PFSK-1 (cell line): ENCODE results near the gene RALA.

Experiments used
- FOXP2 ChIP-seq: optimal IDR thresholded peaks from 2 replicates; pipeline ENCODE3; 2011; ENCODE audit warnings: borderline replicate concordance, control low read depth, inconsistent platforms; ENCODE audit not compliant: insufficient read depth; ENCODE audit errors: extremely low read length, extremely low read depth
- POLR2AphosphoS5 ChIP-seq: IDR thresholded peaks from 2 replicates; pipeline ENCODE4 v1.6.1; 2012; ENCODE audit warnings: low read depth, mild to moderate bottlenecking, control low read depth, low read length, moderate library complexity
- SIN3A ChIP-seq: IDR thresholded peaks from 2 replicates; pipeline ENCODE4 v1.6.1; 2012; ENCODE audit warnings: mild to moderate bottlenecking, low read length, moderate library complexity, borderline replicate concordance; ENCODE audit not compliant: insufficient read depth
- TAF1 ChIP-seq: IDR thresholded peaks from 2 replicates; pipeline ENCODE4 v1.6.1; 2012; ENCODE audit warnings: low read length, control low read depth, borderline replicate concordance; ENCODE audit not compliant: insufficient read depth
- TF ChIP-seq, protein P1 (sequence below), 2 experiments: IDR thresholded peaks; 2 replicates each; pipeline versions ENCODE4 v1.6.1 to v1.8.0; 2011 to 2012; ENCODE audit warnings: low read depth in 2 of 2, low read length in 2 of 2, control low read depth in 1 of 2, inconsistent platforms in 1 of 2, mild to moderate bottlenecking in 1 of 2, moderate library complexity in 1 of 2; ENCODE audit not compliant: insufficient read depth in 1 of 2

Gene RALA

DNA sequence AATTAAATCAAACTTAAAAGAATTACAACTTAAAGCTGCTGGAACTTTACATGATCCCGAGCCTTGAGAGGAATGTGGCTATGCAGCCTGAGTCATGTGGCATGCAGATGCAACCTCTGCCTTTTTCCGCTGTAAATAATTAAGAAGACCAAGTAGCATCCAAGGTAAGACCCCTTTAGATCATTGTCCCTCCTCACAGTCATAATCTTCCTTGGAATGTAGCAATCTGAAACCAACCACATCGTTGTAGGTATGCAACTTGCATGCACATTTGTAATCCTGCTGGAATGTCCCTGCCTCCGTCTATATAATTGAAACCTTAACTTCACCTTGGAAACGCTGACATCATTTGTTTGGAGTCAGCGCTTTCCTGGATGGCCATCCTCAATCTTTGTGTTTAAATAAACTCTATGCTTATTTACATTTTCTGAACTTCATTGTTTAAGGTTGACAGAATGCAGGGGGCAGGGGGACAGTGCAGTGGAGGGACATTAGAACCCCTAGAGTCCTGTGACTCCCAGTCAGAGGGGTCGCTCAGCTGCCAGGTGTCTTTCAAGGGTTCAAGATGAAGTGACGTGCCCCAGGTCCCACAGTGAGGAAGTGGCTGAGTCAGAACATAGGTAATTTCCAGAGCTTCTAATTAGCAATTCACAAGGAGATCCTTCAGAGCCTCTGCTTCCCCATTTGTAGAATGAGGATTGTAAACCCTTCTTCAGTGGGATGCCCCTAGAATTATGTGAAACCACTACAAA lies 110.7 kb downstream of the RALA start:
- TF ChIP-seq FOXP2 (no peak), TAF1 (no peak), SIN3A (no peak), POLR2AphosphoS5 (no peak)
- TF ChIP-seq, protein P1, sequence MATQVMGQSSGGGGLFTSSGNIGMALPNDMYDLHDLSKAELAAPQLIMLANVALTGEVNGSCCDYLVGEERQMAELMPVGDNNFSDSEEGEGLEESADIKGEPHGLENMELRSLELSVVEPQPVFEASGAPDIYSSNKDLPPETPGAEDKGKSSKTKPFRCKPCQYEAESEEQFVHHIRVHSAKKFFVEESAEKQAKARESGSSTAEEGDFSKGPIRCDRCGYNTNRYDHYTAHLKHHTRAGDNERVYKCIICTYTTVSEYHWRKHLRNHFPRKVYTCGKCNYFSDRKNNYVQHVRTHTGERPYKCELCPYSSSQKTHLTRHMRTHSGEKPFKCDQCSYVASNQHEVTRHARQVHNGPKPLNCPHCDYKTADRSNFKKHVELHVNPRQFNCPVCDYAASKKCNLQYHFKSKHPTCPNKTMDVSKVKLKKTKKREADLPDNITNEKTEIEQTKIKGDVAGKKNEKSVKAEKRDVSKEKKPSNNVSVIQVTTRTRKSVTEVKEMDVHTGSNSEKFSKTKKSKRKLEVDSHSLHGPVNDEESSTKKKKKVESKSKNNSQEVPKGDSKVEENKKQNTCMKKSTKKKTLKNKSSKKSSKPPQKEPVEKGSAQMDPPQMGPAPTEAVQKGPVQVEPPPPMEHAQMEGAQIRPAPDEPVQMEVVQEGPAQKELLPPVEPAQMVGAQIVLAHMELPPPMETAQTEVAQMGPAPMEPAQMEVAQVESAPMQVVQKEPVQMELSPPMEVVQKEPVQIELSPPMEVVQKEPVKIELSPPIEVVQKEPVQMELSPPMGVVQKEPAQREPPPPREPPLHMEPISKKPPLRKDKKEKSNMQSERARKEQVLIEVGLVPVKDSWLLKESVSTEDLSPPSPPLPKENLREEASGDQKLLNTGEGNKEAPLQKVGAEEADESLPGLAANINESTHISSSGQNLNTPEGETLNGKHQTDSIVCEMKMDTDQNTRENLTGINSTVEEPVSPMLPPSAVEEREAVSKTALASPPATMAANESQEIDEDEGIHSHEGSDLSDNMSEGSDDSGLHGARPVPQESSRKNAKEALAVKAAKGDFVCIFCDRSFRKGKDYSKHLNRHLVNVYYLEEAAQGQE (IDR thresholded peaks at IDR 0.05; ENCODE audit: insufficient read depth in 1 of 2, low read depth in 2 of 2, low read length in 2 of 2), result no peak

DNA sequence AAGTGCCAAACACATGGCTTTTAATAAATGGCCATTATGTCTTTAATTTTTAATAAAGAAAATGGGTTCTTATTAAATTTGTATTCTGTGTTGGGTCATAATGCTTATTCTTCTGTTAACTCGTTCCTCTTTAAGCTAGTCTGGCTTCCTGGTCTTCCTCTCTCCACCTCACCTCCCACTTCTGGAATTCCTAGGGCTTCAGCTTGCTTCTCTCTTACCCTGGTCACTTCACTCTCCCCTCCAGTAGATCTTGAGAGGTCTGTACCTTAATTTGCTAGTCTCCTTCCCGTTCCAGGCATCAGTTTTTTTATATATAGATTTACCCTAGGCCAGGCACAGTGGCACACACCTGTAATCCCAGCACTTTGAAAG lies 111.2 kb downstream of the RALA start:
- TF ChIP-seq TAF1 (no peak), POLR2AphosphoS5 (no peak), FOXP2 (no peak), SIN3A (no peak)
- TF ChIP-seq, protein P1 (IDR thresholded peaks at IDR 0.05; ENCODE audit: insufficient read depth in 1 of 2, low read depth in 2 of 2, low read length in 2 of 2), result no peak

DNA sequence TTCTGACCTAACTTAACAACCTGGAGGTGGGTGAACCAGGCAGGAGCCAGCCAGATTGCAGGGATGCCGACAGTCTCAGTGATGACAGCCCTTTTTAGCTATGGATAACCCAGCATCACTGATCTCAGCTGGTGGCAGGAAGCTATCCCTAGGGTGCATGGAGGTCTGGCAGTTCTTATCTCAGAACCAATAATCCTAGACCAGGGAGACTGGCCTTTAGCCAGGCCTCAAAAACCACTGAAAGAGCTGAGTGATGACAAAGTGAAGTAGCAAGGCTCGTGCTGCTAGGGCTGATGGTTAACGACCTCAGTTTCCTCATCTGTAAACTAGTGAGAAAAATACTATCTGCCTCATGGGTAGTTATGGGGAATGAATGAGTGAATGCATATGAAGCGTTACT lies 112.5 kb downstream of the RALA start:
- TF ChIP-seq TAF1 (no peak), FOXP2 (no peak), POLR2AphosphoS5 (no peak), SIN3A (no peak)
- TF ChIP-seq, protein P1 (IDR thresholded peaks at IDR 0.05; ENCODE audit: insufficient read depth in 1 of 2, low read depth in 2 of 2, low read length in 2 of 2), result no peak

DNA sequence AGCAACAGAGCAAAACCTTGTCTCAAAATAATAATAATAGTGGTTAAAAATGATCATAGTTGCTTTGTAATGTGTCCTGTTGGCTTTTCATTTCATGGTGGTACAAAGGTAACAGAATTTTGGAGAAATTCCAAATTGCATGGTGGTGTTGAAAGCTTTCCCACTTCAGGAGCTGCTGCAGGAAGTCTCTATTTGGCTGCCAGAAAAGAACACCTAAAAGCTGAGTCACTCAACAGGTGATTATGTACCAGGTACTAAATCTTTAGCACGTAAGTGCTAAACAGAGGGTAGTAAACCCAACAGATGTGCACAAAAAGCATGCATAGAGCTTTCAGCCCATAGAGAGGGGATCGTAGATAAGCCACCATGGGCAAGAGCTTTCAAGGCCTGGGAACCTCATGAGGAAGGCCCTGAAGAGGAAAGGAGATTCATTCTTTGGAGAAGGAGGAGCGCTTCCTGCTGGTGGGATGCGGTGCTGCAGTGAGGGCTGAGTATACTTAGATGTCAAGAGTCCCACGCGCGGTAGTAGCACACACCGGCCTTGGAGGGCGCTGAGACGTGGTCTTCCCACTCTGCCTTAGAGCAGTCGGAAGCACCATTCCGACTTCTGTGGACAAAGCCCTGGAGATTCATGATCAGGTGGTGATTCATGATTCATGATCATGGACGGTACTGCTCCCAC lies 118.7 kb downstream of the RALA start:
- TF ChIP-seq, protein P1 (IDR thresholded peaks at IDR 0.05; ENCODE audit: insufficient read depth in 1 of 2, low read depth in 2 of 2, low read length in 2 of 2), result no peak
- TF ChIP-seq SIN3A, result no peak
- no peak for TF ChIP-seq POLR2AphosphoS5
- no peak for TF ChIP-seq TAF1
- no peak for TF ChIP-seq FOXP2
